ENCODE data around the gene GLO1.

The GLO1 gene

DNA sequence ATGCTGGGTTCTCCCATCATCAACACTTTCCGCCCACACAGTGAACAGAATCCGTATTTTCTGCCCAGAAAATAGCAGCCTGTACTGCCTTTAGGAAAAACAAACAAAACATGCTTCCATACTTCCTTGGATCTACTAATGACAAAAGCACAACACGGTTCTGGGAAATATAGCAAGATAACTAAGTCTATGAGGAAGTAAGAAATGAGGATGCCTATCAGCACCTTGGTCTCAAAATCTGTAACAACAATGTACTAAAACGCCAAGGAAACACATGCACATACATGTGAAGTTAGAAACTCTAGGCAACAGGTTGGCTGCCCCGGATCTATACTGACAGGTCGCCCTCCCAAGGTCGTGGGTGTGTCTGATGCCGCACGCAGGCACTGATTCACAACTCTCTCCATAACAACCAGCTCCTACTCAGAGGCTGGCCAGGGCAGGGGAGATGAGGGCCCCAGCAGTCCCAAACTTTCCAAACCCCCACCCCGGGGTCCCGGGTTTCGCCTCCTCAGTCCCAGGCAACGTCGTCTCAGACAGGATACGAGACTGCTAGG lies 63.9 kb downstream of the GLO1 start:
- WGBS (ENCODE audit: extremely low coverage, insufficient coverage, insufficient read length), result no CpG with 5 or more reads among the region's 15 CpGs
- Histone ChIP-seq H4K8ac (ENCODE audit: low read depth, low read length) (peak overlapping the region; percentile 89), H2AK5ac (ENCODE audit: low read length) (no peak overlapping the region), H3K18ac (ENCODE audit: low read length) (peak overlapping the region; percentile 72), H3K14ac (ENCODE audit: low read length) (peak overlapping the region; percentile 48), H3K27me3 (ENCODE audit: insufficient read depth, low read length) (no peaks in the 10 kb centered on the region), H2BK120ac (ENCODE audit: insufficient read depth, low read length, poor library complexity) (no peak overlapping the region), H3K27ac (ENCODE audit: low read depth, low read length) (peak overlapping the region; percentile 30), H3K79me2 (ENCODE audit: control insufficient read depth, insufficient read depth, low read length, poor library complexity) (peaks cover 4% of the 10 kb centered on the region), H3K9ac (ENCODE audit: low read length) (peak overlapping the region; percentile 87), H3K4me2 (ENCODE audit: low read length) (peak overlapping the region; percentile 84), H3K9me3 (ENCODE audit: insufficient read depth, low read depth, low read length) (no peaks in the 10 kb centered on the region), H3K4me1 (ENCODE audit: control insufficient read depth in 1 of 2, insufficient read depth in 2 of 2, low read length in 2 of 2) (peaks cover 0 to 5% of the 10 kb centered on the region in 2 experiments), H3K36me3 (ENCODE audit: control insufficient read depth in 1 of 2, insufficient read depth in 2 of 2, low read length in 2 of 2) (no peaks in the 10 kb centered on the region), H3K23ac (ENCODE audit: low read length) (no peak overlapping the region), H4K12ac (ENCODE audit: low read depth, low read length) (peak overlapping the region; percentile 39), H2BK5ac (ENCODE audit: low read depth, low read length, poor library complexity) (peak overlapping the region; percentile 18), H4K91ac (ENCODE audit: low read depth, low read length) (peak overlapping the region; percentile 65), H2BK12ac (ENCODE audit: low read length) (no peak overlapping the region), H3K4me3 (ENCODE audit: low read depth, low read length) (peak overlapping the region; percentile 95), H2AFZ (ENCODE audit: insufficient read depth, low read length, poor library complexity) (peak overlapping the region; percentile 90), H3K79me1 (ENCODE audit: low read length) (peaks cover 10% of the 10 kb centered on the region), H3K4ac (ENCODE audit: low read depth, low read length) (peak overlapping the region; percentile 41)
- peak; percentile 33 to 64 for DNase-seq

DNA sequence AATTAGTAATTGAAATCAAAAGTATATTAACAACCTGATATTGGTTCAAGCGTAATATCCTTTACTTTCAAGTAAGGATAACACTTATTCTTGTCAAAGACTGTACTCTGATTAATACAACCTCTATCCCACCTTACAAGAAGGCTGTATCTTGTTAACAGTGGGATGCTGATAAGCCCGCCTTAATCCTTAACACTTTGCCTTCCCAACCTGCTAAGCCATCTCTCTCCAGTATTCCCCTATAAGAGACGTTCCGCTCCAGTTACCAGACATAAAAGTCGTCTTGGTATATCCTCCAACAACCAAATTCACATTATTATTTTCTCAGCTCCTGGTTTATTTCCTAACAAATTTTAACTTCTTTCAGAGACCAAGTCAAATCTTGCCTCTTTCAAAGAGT lies 65.2 kb downstream of the GLO1 start:
- H3K14ac ChIP-seq (ENCODE audit: low read length), result no peak overlapping the region
- no peak overlapping the region for H2AK5ac ChIP-seq (ENCODE audit: low read length)
- H4K91ac ChIP-seq (ENCODE audit: low read depth, low read length), result no peak overlapping the region
- H3K79me1 ChIP-seq (ENCODE audit: low read length), result peaks cover 10% of the 10 kb centered on the region
- no peak overlapping the region for H2AFZ ChIP-seq (ENCODE audit: insufficient read depth, low read length, poor library complexity)
- H2BK12ac ChIP-seq (ENCODE audit: low read length), result no peak overlapping the region
- no peak overlapping the region for H4K8ac ChIP-seq (ENCODE audit: low read depth, low read length)
- DNase-seq, result no peak
- H4K12ac ChIP-seq (ENCODE audit: low read depth, low read length), result no peak overlapping the region
- no peak overlapping the region for H3K4me2 ChIP-seq (ENCODE audit: low read length)
- H2BK5ac ChIP-seq (ENCODE audit: low read depth, low read length, poor library complexity), result no peak overlapping the region
- no peak overlapping the region for H3K23ac ChIP-seq (ENCODE audit: low read length)
- peaks cover 4% of the 10 kb centered on the region for H3K79me2 ChIP-seq (ENCODE audit: control insufficient read depth, insufficient read depth, low read length, poor library complexity)
- no peak overlapping the region for H3K4me3 ChIP-seq (ENCODE audit: low read depth, low read length)
- H3K27ac ChIP-seq (ENCODE audit: low read depth, low read length), result no peak overlapping the region
- no peak overlapping the region for H3K18ac ChIP-seq (ENCODE audit: low read length)
- no peak overlapping the region for H3K9ac ChIP-seq (ENCODE audit: low read length)
- no peak overlapping the region for H3K4ac ChIP-seq (ENCODE audit: low read depth, low read length)
- WGBS (ENCODE audit: extremely low coverage, insufficient coverage, insufficient read length), result no CpG with 5 or more reads among the region's 5 CpGs
- H3K9me3 ChIP-seq (ENCODE audit: insufficient read depth, low read depth, low read length), result no peaks in the 10 kb centered on the region
- peaks cover 0 to 5% of the 10 kb centered on the region in 2 experiments for H3K4me1 ChIP-seq (ENCODE audit: control insufficient read depth in 1 of 2, insufficient read depth in 2 of 2, low read length in 2 of 2)
- H2BK120ac ChIP-seq (ENCODE audit: insufficient read depth, low read length, poor library complexity), result no peak overlapping the region
- H3K27me3 ChIP-seq (ENCODE audit: insufficient read depth, low read length), result no peaks in the 10 kb centered on the region
- no peaks in the 10 kb centered on the region for H3K36me3 ChIP-seq (ENCODE audit: control insufficient read depth in 1 of 2, insufficient read depth in 2 of 2, low read length in 2 of 2)

GRCh38 chr6:38636027-38636426 lies 66.9 kb downstream of the GLO1 start:
- no peak overlapping the region for H3K4ac ChIP-seq (ENCODE audit: low read depth, low read length)
- H3K4me3 ChIP-seq (ENCODE audit: low read depth, low read length), result no peak overlapping the region
- no peak for DNase-seq
- no peak overlapping the region for H2AFZ ChIP-seq (ENCODE audit: insufficient read depth, low read length, poor library complexity)
- H3K36me3 ChIP-seq (ENCODE audit: control insufficient read depth in 1 of 2, insufficient read depth in 2 of 2, low read length in 2 of 2), result no peaks in the 10 kb centered on the region
- H3K79me1 ChIP-seq (ENCODE audit: low read length), result peaks cover 10% of the 10 kb centered on the region
- H3K23ac ChIP-seq (ENCODE audit: low read length), result no peak overlapping the region
- no peak overlapping the region for H4K91ac ChIP-seq (ENCODE audit: low read depth, low read length)
- no peaks in the 10 kb centered on the region for H3K9me3 ChIP-seq (ENCODE audit: insufficient read depth, low read depth, low read length)
- no peak overlapping the region for H4K8ac ChIP-seq (ENCODE audit: low read depth, low read length)
- H3K18ac ChIP-seq (ENCODE audit: low read length), result no peak overlapping the region
- no peak overlapping the region for H2BK120ac ChIP-seq (ENCODE audit: insufficient read depth, low read length, poor library complexity)
- no peaks in the 10 kb centered on the region for H3K27me3 ChIP-seq (ENCODE audit: insufficient read depth, low read length)
- H2AK5ac ChIP-seq (ENCODE audit: low read length), result no peak overlapping the region
- H3K27ac ChIP-seq (ENCODE audit: low read depth, low read length), result no peak overlapping the region
- H3K14ac ChIP-seq (ENCODE audit: low read length), result no peak overlapping the region
- H2BK12ac ChIP-seq (ENCODE audit: low read length), result no peak overlapping the region
- WGBS (ENCODE audit: extremely low coverage, insufficient coverage, insufficient read length), result no CpG with 5 or more reads among the region's 1 CpG
- no peak overlapping the region for H2BK5ac ChIP-seq (ENCODE audit: low read depth, low read length, poor library complexity)
- H3K4me1 ChIP-seq (ENCODE audit: control insufficient read depth in 1 of 2, insufficient read depth in 2 of 2, low read length in 2 of 2), result peaks cover 0 to 5% of the 10 kb centered on the region in 2 experiments
- H3K4me2 ChIP-seq (ENCODE audit: low read length), result no peak overlapping the region
- no peak overlapping the region for H3K9ac ChIP-seq (ENCODE audit: low read length)
- H4K12ac ChIP-seq (ENCODE audit: low read depth, low read length), result no peak overlapping the region
- H3K79me2 ChIP-seq (ENCODE audit: control insufficient read depth, insufficient read depth, low read length, poor library complexity), result peaks cover 4% of the 10 kb centered on the region

DNA sequence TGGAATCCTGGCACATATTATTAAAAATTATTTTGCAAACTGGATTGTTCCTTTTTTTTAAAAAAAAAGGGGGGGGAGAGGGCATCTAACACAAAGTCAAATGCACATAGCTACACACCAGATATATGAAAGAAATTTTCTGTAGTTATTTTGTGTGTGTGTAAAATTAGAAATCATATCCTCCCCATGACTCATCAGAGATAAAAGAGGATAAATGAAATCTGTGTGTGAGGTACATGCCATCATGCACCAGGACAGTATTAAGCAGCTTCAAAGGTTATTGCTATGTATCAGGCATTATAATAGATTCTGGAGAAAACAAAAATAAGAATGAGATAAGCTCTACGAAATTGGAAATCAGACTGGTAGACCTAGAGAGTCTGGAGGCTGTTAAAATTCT lies 68.4 kb downstream of the GLO1 start:
- Histone ChIP-seq H3K4me1 (ENCODE audit: control insufficient read depth in 1 of 2, insufficient read depth in 2 of 2, low read length in 2 of 2) (no peaks in the 10 kb centered on the region), H3K27ac (ENCODE audit: low read depth, low read length) (no peak overlapping the region), H3K18ac (ENCODE audit: low read length) (no peak overlapping the region), H3K4ac (ENCODE audit: low read depth, low read length) (no peak overlapping the region), H2AFZ (ENCODE audit: insufficient read depth, low read length, poor library complexity) (no peak overlapping the region), H3K14ac (ENCODE audit: low read length) (no peak overlapping the region), H3K4me2 (ENCODE audit: low read length) (no peak overlapping the region), H3K27me3 (ENCODE audit: insufficient read depth, low read length) (no peaks in the 10 kb centered on the region), H3K9ac (ENCODE audit: low read length) (no peak overlapping the region), H3K36me3 (ENCODE audit: control insufficient read depth in 1 of 2, insufficient read depth in 2 of 2, low read length in 2 of 2) (no peaks in the 10 kb centered on the region), H2AK5ac (ENCODE audit: low read length) (no peak overlapping the region), H4K91ac (ENCODE audit: low read depth, low read length) (no peak overlapping the region), H4K12ac (ENCODE audit: low read depth, low read length) (no peak overlapping the region), H2BK5ac (ENCODE audit: low read depth, low read length, poor library complexity) (no peak overlapping the region), H3K79me2 (ENCODE audit: control insufficient read depth, insufficient read depth, low read length, poor library complexity) (no peaks in the 10 kb centered on the region), H3K4me3 (ENCODE audit: low read depth, low read length) (no peak overlapping the region), H3K23ac (ENCODE audit: low read length) (no peak overlapping the region), H4K8ac (ENCODE audit: low read depth, low read length) (no peak overlapping the region), H2BK120ac (ENCODE audit: insufficient read depth, low read length, poor library complexity) (no peak overlapping the region), H2BK12ac (ENCODE audit: low read length) (no peak overlapping the region), H3K79me1 (ENCODE audit: low read length) (peaks cover 3% of the 10 kb centered on the region), H3K9me3 (ENCODE audit: insufficient read depth, low read depth, low read length) (no peaks in the 10 kb centered on the region)
- no peak for DNase-seq
- no CpG with 5 or more reads among the region's 1 CpG for WGBS (ENCODE audit: extremely low coverage, insufficient coverage, insufficient read length)

All from trophoblast cell (in vitro differentiated cells and primary cell).